Adrenal gland (tissue), 12 donors: ENCODE measurements around the gene SERPINA6. TPM values are rescaled to one million over a fixed set of nuclear protein-coding genes. Genes with fewer than 3 reads are reported as not detected.

Experiments
- DNase-seq, 7 donors: peaks; one replicate each; pipeline ENCODE4 v3.0.0-alpha.2; 2019 to 2020
- H3K27ac ChIP-seq, 5 donors: fragments of 200-600 bp; sonication (generic) in 4 of 5; 1 replicate in 3 of 5; 2 replicates in 2 of 5; pipeline versions ENCODE4 v1.5.1 to v1.8.0; 2016 to 2020; ENCODE audit warnings: mild to moderate bottlenecking in 1 of 5
- H3K27me3 ChIP-seq: fragments of 200-600 bp; 2 replicates; pipeline ENCODE4 v1.8.0; 2021
- H3K36me3 ChIP-seq, 2 donors: fragments of 200-600 bp; replicated peaks in 1 of 2; 1 replicate in 1 of 2; 2 replicates in 1 of 2; pipeline versions ENCODE4 v1.5.1 to v1.8.0; 2018 to 2022
- H3K4me1 ChIP-seq, 2 donors: fragments of 200-600 bp; replicated peaks in 1 of 2; 1 replicate in 1 of 2; 2 replicates in 1 of 2; pipeline versions ENCODE4 v1.5.1 to v1.8.0; 2018 to 2021
- H3K4me3 ChIP-seq, 4 donors: fragments of 200-600 bp; sonication (generic) in 3 of 4; one replicate each; pipeline ENCODE4 v1.5.1; 2016 to 2018
- H3K9me3 ChIP-seq, 3 donors: fragments of 200-600 bp; sonication (generic) in 1 of 3; replicated peaks in 1 of 3; 1 replicate in 2 of 3; 2 replicates in 1 of 3; pipeline versions ENCODE4 v1.5.1 to v1.8.0; 2016 to 2021
- POLR2A ChIP-seq, 2 donors: fragments of 450-650 bp; IDR thresholded peaks; one replicate each; pipeline ENCODE4 v1.6.1; 2017; ENCODE audit warnings: antibody characterized with exemption in 2 of 2, mild to moderate bottlenecking in 2 of 2, moderate library complexity in 1 of 2
- WGBS, 4 donors: extraction: QIAGEN DNeasy Blood & Tissue Kit in 2 of 4; methylation state at CpG; one replicate each; pipeline versions ENCODE4 v1.1.5 to v1.1.7; 2013 to 2017; 5-methylcytosine and 5-hydroxymethylcytosine counted together
- intact Hi-C, 2 donors: fragments of 100-400 bp; cut with DNase I; formaldehyde crosslinking; loops; one replicate each; pipeline versions ENCODE4 v1.14.1 to v1.15.0; 2022 to 2023
- polyA plus RNA-seq, 3 donors: library from polyadenylated mRNA; stranded (reverse); fragments of 200-250 nt in 2 of 3; fragments of 350-450 nt in 1 of 3; fragmentation: Illumina TruSeq in 1 of 3; extraction: RNeasy Lipid Tissue Mini Kit (QIAGEN cat#74804) in 1 of 3; gene quantifications; one replicate each; pipeline ENCODE4 v1.2.3, GENCODE V29; 2013 to 2014
- total RNA-seq, 9 donors: library from RNA; depleted of rRNA in 4 of 9; stranded (reverse); fragments of >200 nt in 4 of 9; fragments of 120-200 nt in 1 of 9; fragmentation: NEBNext Ultra II Directional in 1 of 9; extraction: Animal tissue kit (Norgen Biotek cat#: 25700) in 1 of 9; gene quantifications; one replicate each; pipeline versions ENCODE4 v1.1.0 to v1.2.4, GENCODE V29; 2013 to 2023
- TF ChIP-seq, protein P1 (sequence below), 6 experiments: fragments of 450-650 bp in 4 of 6; fragments of 200-600 bp in 2 of 6; sonication (generic) in 1 of 6; IDR thresholded peaks; 1 replicate in 5 of 6; 2 replicates in 1 of 6; pipeline versions ENCODE4 v1.5.1 to v1.8.0; 2016 to 2021; ENCODE audit warnings: antibody characterized with exemption in 6 of 6, mild to moderate bottlenecking in 2 of 6, moderate library complexity in 1 of 6
- donor health status: healthy with polysubstance abuse.
- donor health status: Bipolar disorder and iron deficiency.
- donor health status: DM: yes; HTN: yes; CAD: no.
- donor health status: DM: no; HTN: no; CAD: no.
- donor health status: DM: no; HTN: no; CAD: no.
- donor health status: DM: yes; HTN: yes; CAD: no.

The SERPINA6 gene
- total and polyA plus RNA-seq, 12 donors, result 0.09 TPM; not detected in 11

- 84 to 88% (median 86%) methylated on average over 10 to 13 of the region's 13 CpGs for WGBS, 4 donors
- H3K36me3 ChIP-seq, result no peaks in the 10 kb centered on the region
Observed at GRCh38 chr14:94291159-94291905, 31.8 kb downstream of the SERPINA6 start.

GRCh38 chr14:94290197-94290596 is 32.9 kb downstream of the SERPINA6 start:
- no peaks in the 10 kb centered on the region for H3K27me3 ChIP-seq
- WGBS, 4 donors, result 52 to 82% (median 65%) methylated on average over 2 to 8 of the region's 8 CpGs
- intact Hi-C loops, result no loop called here
- no peaks in the 10 kb centered on the region for H3K4me1 ChIP-seq
- H3K36me3 ChIP-seq, result no peaks in the 10 kb centered on the region
- TF ChIP-seq, protein P1, sequence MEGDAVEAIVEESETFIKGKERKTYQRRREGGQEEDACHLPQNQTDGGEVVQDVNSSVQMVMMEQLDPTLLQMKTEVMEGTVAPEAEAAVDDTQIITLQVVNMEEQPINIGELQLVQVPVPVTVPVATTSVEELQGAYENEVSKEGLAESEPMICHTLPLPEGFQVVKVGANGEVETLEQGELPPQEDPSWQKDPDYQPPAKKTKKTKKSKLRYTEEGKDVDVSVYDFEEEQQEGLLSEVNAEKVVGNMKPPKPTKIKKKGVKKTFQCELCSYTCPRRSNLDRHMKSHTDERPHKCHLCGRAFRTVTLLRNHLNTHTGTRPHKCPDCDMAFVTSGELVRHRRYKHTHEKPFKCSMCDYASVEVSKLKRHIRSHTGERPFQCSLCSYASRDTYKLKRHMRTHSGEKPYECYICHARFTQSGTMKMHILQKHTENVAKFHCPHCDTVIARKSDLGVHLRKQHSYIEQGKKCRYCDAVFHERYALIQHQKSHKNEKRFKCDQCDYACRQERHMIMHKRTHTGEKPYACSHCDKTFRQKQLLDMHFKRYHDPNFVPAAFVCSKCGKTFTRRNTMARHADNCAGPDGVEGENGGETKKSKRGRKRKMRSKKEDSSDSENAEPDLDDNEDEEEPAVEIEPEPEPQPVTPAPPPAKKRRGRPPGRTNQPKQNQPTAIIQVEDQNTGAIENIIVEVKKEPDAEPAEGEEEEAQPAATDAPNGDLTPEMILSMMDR (IDR thresholded peaks at IDR 0.05), result no peak
- no peak for TF ChIP-seq POLR2A (IDR thresholded peaks at IDR 0.05)
- no peak overlapping the region for H3K4me3 ChIP-seq
- H3K9me3 ChIP-seq, result no peaks in the 10 kb centered on the region
- no peak for DNase-seq
- H3K27ac ChIP-seq, result no peak overlapping the region

More at GRCh38 chr14:94291159-94291905, 31.8 kb downstream of the SERPINA6 start:
- DNase-seq, result no peak
- TF ChIP-seq POLR2A (IDR thresholded peaks at IDR 0.05), result no peak
- TF ChIP-seq, protein P1 (IDR thresholded peaks at IDR 0.05), result no peak
- Histone ChIP-seq H3K4me3 (no peak overlapping the region), H3K9me3 (no peaks in the 10 kb centered on the region), H3K27me3 (no peaks in the 10 kb centered on the region), H3K27ac (no peak overlapping the region), H3K4me1 (no peaks in the 10 kb centered on the region)
- intact Hi-C loops, result no loop called here

DNA sequence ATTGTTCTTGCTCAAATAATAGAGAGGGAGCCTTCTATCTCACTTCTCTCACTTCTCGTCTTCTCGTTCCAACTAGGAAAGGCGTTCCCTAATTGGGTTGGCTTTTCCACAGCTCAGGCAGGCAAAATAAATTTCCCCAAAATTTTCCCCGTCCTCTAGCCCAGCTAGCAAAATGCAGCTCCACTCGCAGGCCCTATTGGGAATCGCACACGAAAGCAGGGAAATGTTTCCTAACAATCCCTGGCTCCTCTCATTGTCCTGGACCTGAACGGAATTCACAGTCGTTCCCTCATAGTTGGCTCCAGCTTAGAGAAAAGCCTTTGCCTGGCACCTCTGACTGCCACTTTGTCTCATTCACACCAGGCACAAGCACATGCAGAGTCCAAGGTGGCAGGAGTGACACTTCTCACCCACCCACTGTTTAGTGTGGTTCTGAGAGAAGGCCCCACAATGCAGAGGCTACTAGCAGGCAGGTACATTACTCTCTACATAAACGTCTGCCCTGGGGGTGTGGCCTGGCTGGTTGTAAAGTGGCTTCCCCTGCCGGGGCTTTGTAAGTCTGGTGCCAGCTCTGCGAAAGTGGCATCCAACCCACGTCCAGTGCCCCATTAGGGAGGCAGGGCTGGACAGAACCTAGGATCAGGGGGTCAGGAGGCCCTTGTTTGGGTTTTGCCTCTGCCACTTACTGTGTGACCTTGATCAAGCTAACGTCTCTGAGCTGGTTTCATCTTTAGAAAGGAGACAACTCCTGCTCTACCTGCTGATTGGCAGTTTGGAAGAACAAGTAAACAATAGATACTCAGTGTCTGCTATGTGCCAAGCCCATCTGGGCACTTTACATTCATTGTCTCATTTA is 34.3 kb downstream of the SERPINA6 start:
- WGBS, 4 donors, result 64 to 71% (median 68%) methylated on average over 12 to 14 of the region's 14 CpGs
- intact Hi-C loops, result no loop called here
- no peak overlapping the region for H3K4me3 ChIP-seq

DNA sequence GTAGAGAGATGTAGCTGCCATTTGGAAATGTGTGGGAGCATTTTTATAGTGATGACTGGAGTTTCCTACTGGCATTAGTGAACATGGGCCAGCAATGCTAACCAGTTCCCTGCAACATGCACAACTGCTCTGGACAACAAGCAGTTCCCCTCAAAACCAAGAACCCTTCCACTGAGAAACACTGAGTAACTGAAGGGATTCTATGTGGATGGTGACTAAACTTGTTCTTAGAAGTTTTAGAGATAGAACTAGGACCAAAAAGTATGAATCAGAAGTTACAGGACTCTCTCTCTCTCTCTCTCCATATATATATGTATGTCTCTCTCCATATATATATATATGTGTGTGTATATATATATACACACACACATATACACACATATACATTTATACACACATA is 38.0 kb downstream of the SERPINA6 start:
- no peaks in the 10 kb centered on the region for H3K27me3 ChIP-seq
- TF ChIP-seq POLR2A (IDR thresholded peaks at IDR 0.05), result no peak
- TF ChIP-seq, protein P1 (IDR thresholded peaks at IDR 0.05), result no peak
- no peak for DNase-seq
- no peak overlapping the region for H3K4me3 ChIP-seq
- H3K4me1 ChIP-seq, result no peaks in the 10 kb centered on the region
- no peak overlapping the region for H3K27ac ChIP-seq
- no peaks in the 10 kb centered on the region for H3K36me3 ChIP-seq
- no peaks in the 10 kb centered on the region for H3K9me3 ChIP-seq
- intact Hi-C loops, result no loop called here

More for the DNA sequence above, 34.3 kb downstream of the SERPINA6 start:
- H3K4me1 ChIP-seq, result no peaks in the 10 kb centered on the region
- H3K9me3 ChIP-seq, result no peaks in the 10 kb centered on the region
- H3K27ac ChIP-seq, result no peak overlapping the region
- H3K36me3 ChIP-seq, result no peaks in the 10 kb centered on the region
- H3K27me3 ChIP-seq, result no peaks in the 10 kb centered on the region
- no peak for DNase-seq
- TF ChIP-seq, protein P1 (IDR thresholded peaks at IDR 0.05), result no peak
- no peak for TF ChIP-seq POLR2A (IDR thresholded peaks at IDR 0.05)
